Naive thymus-derived CD4-positive, alpha-beta T cell (primary cell): ENCODE measurements around the gene PYY. TPM values are rescaled to one million over a fixed set of nuclear protein-coding genes. Genes with fewer than 3 reads are reported as not detected.

Source experiments
- ATAC-seq: fragments of 150-1000 bp; cut with Tn5 transposase; 2 replicates; pipeline ENCODE4 v1.10.0; 2021; ENCODE audit warnings: mild to moderate bottlenecking, moderate library complexity
- CTCF ChIA-PET: fragments of 350-600 bp; sonication (Branson Sonifier 250); formaldehyde crosslinking; loops from one replicate; lab custom pipeline; 2021; ENCODE audit warnings: antibody characterized with exemption; lab: Charles Lee
- POLR2A ChIA-PET: fragments of 350-600 bp; sonication (Branson Sonifier 250); formaldehyde crosslinking; loops from one replicate; lab custom pipeline; 2021; ENCODE audit warnings: antibody characterized with exemption, inconsistent platforms; lab: Charles Lee
- DNase-seq, 9 donors: peaks; one replicate each; pipeline versions ENCODE4 v3.0.0 to v3.0.0-alpha.2; 2020 to 2022; ENCODE audit warnings: mixed read lengths in 1 of 9
- H3K27ac ChIP-seq: one replicate; pipeline ENCODE4 v1.7.0; 2013; ENCODE audit warnings: mild to moderate bottlenecking, low read depth, low read length, moderate library complexity
- H3K27me3 ChIP-seq, 2 donors: one replicate each; pipeline ENCODE4 v1.7.0; 2013; ENCODE audit warnings: low read length in 2 of 2, mild to moderate bottlenecking in 2 of 2, moderate library complexity in 2 of 2; ENCODE audit not compliant: control insufficient read depth in 2 of 2, insufficient read depth in 2 of 2
- H3K36me3 ChIP-seq, 3 experiments: 1 replicate in 2 of 3; 2 replicates in 1 of 3; pipeline ENCODE4 v1.7.0; 2013; ENCODE audit warnings: low read length in 3 of 3, mild to moderate bottlenecking in 3 of 3, moderate library complexity in 1 of 3; ENCODE audit not compliant: insufficient read depth in 3 of 3, control insufficient read depth in 2 of 3
- H3K4me1 ChIP-seq, 2 donors: one replicate each; pipeline ENCODE4 v1.7.0; 2013; ENCODE audit warnings: low read length in 2 of 2, mild to moderate bottlenecking in 2 of 2, moderate library complexity in 1 of 2; ENCODE audit not compliant: control insufficient read depth in 2 of 2, insufficient read depth in 2 of 2
- H3K4me3 ChIP-seq: 2 replicates; pipeline ENCODE4 v1.7.0; 2013; ENCODE audit warnings: mild to moderate bottlenecking, low read length
- H3K9me3 ChIP-seq, 3 experiments: 1 replicate in 2 of 3; 2 replicates in 1 of 3; pipeline ENCODE4 v1.7.0; 2013; ENCODE audit warnings: low read length in 3 of 3; ENCODE audit not compliant: control insufficient read depth in 2 of 3
- H3K27ac Mint-ChIP-seq, 9 donors: one replicate each; pipeline ENCODE4 v1.8.0; 2020 to 2022; ENCODE audit warnings: mixed read lengths in 9 of 9, mild to moderate bottlenecking in 8 of 9, moderate library complexity in 5 of 9, inconsistent platforms in 2 of 9
- H3K27me3 Mint-ChIP-seq, 5 donors: one replicate each; pipeline ENCODE4 v1.8.0; 2021 to 2022; ENCODE audit warnings: mixed read lengths in 5 of 5, mild to moderate bottlenecking in 1 of 5
- H3K36me3 Mint-ChIP-seq, 5 donors: one replicate each; pipeline ENCODE4 v1.8.0; 2020 to 2022; ENCODE audit warnings: mixed read lengths in 5 of 5, mild to moderate bottlenecking in 3 of 5, inconsistent platforms in 1 of 5
- H3K4me1 Mint-ChIP-seq, 7 donors: one replicate each; pipeline ENCODE4 v1.8.0; 2020 to 2022; ENCODE audit warnings: mixed read lengths in 7 of 7, mild to moderate bottlenecking in 3 of 7, inconsistent platforms in 1 of 7
- H3K4me3 Mint-ChIP-seq, 10 donors: one replicate each; pipeline ENCODE4 v1.8.0; 2020 to 2022; ENCODE audit warnings: mild to moderate bottlenecking in 10 of 10, mixed read lengths in 10 of 10, moderate library complexity in 6 of 10, inconsistent platforms in 2 of 10
- H3K9me3 Mint-ChIP-seq, 11 donors: one replicate each; pipeline ENCODE4 v1.8.0; 2020 to 2022; ENCODE audit warnings: mixed read lengths in 11 of 11, mild to moderate bottlenecking in 4 of 11, inconsistent platforms in 1 of 11, moderate library complexity in 1 of 11
- intact Hi-C, 2 donors: fragments of 100-400 bp; cut with micrococcal nuclease; formaldehyde crosslinking; loops; one replicate each; pipeline ENCODE4 v1.15.1; 2023
- polyA plus RNA-seq, 2 donors: library from polyadenylated mRNA; unstranded; fragments of 300-500 nt; fragmentation: Illumina TruSeq; gene quantifications; one replicate each; pipeline ENCODE4 v1.2.3, GENCODE V29; 2021
- total RNA-seq, 6 experiments: library from RNA in 5 of 6; stranded (reverse) in 5 of 6; gene quantifications; 1 replicate in 5 of 6; 2 replicates in 1 of 6; pipeline ENCODE4 v1.2.3 and lab custom pipeline; 2021 to 2026

The PYY gene
- total and polyA plus RNA-seq, 7 experiments from 2014 or later = not detected

- H3K27me3 ChIP-seq = peaks cover 0 to 8% of the 10 kb centered on the region in 2 donors
- no peaks in the 10 kb centered on the region for H3K4me1 ChIP-seq
- peaks cover 44 to 61% (median 47%) of the 10 kb centered on the region in 5 donors for H3K27me3 Mint-ChIP-seq
- no peaks in the 10 kb centered on the region for H3K36me3 ChIP-seq
- CTCF ChIA-PET = no interaction called here
- POLR2A ChIA-PET = no interaction called here
- ATAC-seq (no peak), DNase-seq (no peak)
- no peak overlapping the region for H3K4me3 ChIP-seq
- peak overlapping the region in 2 of 10 donors; percentile 7 to 20 for H3K4me3 Mint-ChIP-seq
- H3K27ac Mint-ChIP-seq = no peak overlapping the region
- H3K4me1 Mint-ChIP-seq = peaks cover 0 to 12% (median 0%) of the 10 kb centered on the region in 7 donors
- H3K36me3 Mint-ChIP-seq = no peaks in the 10 kb centered on the region
- H3K9me3 Mint-ChIP-seq = peaks cover 0 to 4% (median 0%) of the 10 kb centered on the region in 11 donors
- intact Hi-C loops = no loop called here
- H3K9me3 ChIP-seq = no peaks in the 10 kb centered on the region
- H3K27ac ChIP-seq = no peak overlapping the region
Observed at GRCh38 chr17:43952351-43952723, 1.4 kb downstream of the PYY start.

- peak overlapping the region in 2 of 10 donors; percentile 0 to 9 for H3K4me3 Mint-ChIP-seq
- Histone ChIP-seq H3K4me1 (no peaks in the 10 kb centered on the region), H3K27me3 (peaks cover 0 to 8% of the 10 kb centered on the region in 2 donors), H3K36me3 (no peaks in the 10 kb centered on the region), H3K27ac (no peak overlapping the region), H3K4me3 (no peak overlapping the region), H3K9me3 (no peaks in the 10 kb centered on the region)
- peaks cover 44 to 61% (median 47%) of the 10 kb centered on the region in 5 donors for H3K27me3 Mint-ChIP-seq
- no peaks in the 10 kb centered on the region for H3K36me3 Mint-ChIP-seq
- peaks cover 0 to 12% (median 0%) of the 10 kb centered on the region in 7 donors for H3K4me1 Mint-ChIP-seq
- H3K27ac Mint-ChIP-seq = no peak overlapping the region
- ChIA-PET CTCF (no interaction called here), POLR2A (no interaction called here)
- ATAC-seq (no peak), DNase-seq (no peak)
- peaks cover 0 to 4% (median 0%) of the 10 kb centered on the region in 11 donors for H3K9me3 Mint-ChIP-seq
- intact Hi-C loops = no loop called here
Observed at GRCh38 chr17:43951750-43952149, 2.0 kb downstream of the PYY start.

GRCh38 chr17:43950554-43950953 lies 3.2 kb downstream of the PYY start:
- ChIA-PET CTCF (no interaction called here), POLR2A (no interaction called here)
- Histone ChIP-seq H3K4me1 (no peaks in the 10 kb centered on the region), H3K27ac (no peak overlapping the region), H3K36me3 (no peaks in the 10 kb centered on the region), H3K9me3 (no peaks in the 10 kb centered on the region), H3K27me3 (peaks cover 0 to 8% of the 10 kb centered on the region in 2 donors), H3K4me3 (no peak overlapping the region)
- ATAC-seq (no peak), DNase-seq (no peak)
- no peaks in the 10 kb centered on the region for H3K36me3 Mint-ChIP-seq
- H3K27ac Mint-ChIP-seq = no peak overlapping the region
- no peak overlapping the region for H3K4me3 Mint-ChIP-seq
- H3K27me3 Mint-ChIP-seq = peaks cover 44 to 57% (median 50%) of the 10 kb centered on the region in 5 donors
- intact Hi-C loops = no loop called here
- H3K9me3 Mint-ChIP-seq = peaks cover 0 to 4% (median 0%) of the 10 kb centered on the region in 11 donors
- H3K4me1 Mint-ChIP-seq = peaks cover 0 to 12% (median 0%) of the 10 kb centered on the region in 7 donors

GRCh38 chr17:43949781-43950180 lies 4.0 kb downstream of the PYY start:
- H3K4me3 Mint-ChIP-seq = no peak overlapping the region
- ATAC-seq (no peak), DNase-seq (no peak)
- Histone ChIP-seq H3K4me1 (no peaks in the 10 kb centered on the region), H3K36me3 (no peaks in the 10 kb centered on the region), H3K27ac (no peak overlapping the region), H3K27me3 (peaks cover 0 to 8% of the 10 kb centered on the region in 2 donors), H3K9me3 (no peaks in the 10 kb centered on the region), H3K4me3 (no peak overlapping the region)
- POLR2A ChIA-PET = no interaction called here
- CTCF ChIA-PET = no interaction called here
- no peaks in the 10 kb centered on the region for H3K36me3 Mint-ChIP-seq
- H3K9me3 Mint-ChIP-seq = peaks cover 0 to 4% (median 0%) of the 10 kb centered on the region in 11 donors
- intact Hi-C loops = no loop called here
- H3K27ac Mint-ChIP-seq = no peak overlapping the region
- H3K27me3 Mint-ChIP-seq = peaks cover 44 to 53% (median 49%) of the 10 kb centered on the region in 5 donors
- peaks cover 0 to 12% (median 0%) of the 10 kb centered on the region in 7 donors for H3K4me1 Mint-ChIP-seq

- Histone ChIP-seq H3K27me3 (no peaks in the 10 kb centered on the region), H3K9me3 (no peaks in the 10 kb centered on the region), H3K4me1 (no peaks in the 10 kb centered on the region), H3K27ac (no peak overlapping the region), H3K36me3 (no peaks in the 10 kb centered on the region), H3K4me3 (no peak overlapping the region)
- H3K36me3 Mint-ChIP-seq = no peaks in the 10 kb centered on the region
- peaks cover 0 to 3% (median 0%) of the 10 kb centered on the region in 11 donors for H3K9me3 Mint-ChIP-seq
- no peak for DNase-seq
- ChIA-PET CTCF (interaction anchor here (0.9 to 1.2 kb wide), 3 partner anchors 42 to 96 kb away, joined by 3 to 5 read pairs (median 3); no protein-coding TSS in a partner anchor), POLR2A (interaction anchor here (1.1 kb wide), 1 partner anchor 29 kb away, joined by 3 read pairs; no protein-coding TSS in a partner anchor)
- H3K27ac Mint-ChIP-seq = no peak overlapping the region
- peaks cover 0 to 9% (median 0%) of the 10 kb centered on the region in 7 donors for H3K4me1 Mint-ChIP-seq
- H3K4me3 Mint-ChIP-seq = no peak overlapping the region
- intact Hi-C loops = no loop called here
- peaks cover 21 to 28% (median 27%) of the 10 kb centered on the region in 5 donors for H3K27me3 Mint-ChIP-seq
- ATAC-seq = no peak
Observed at GRCh38 chr17:43946781-43947180, 7.0 kb downstream of the PYY start.

GRCh38 chr17:43945074-43945829 lies 8.5 kb downstream of the PYY start:
- no peaks in the 10 kb centered on the region for H3K9me3 Mint-ChIP-seq

More at GRCh38 chr17:43945074-43945829, 8.5 kb downstream of the PYY start:
- no peaks in the 10 kb centered on the region for H3K4me1 ChIP-seq
- no peak overlapping the region for H3K27ac ChIP-seq
- ATAC-seq (no peak), DNase-seq (no peak)
- peaks cover 9 to 17% (median 13%) of the 10 kb centered on the region in 5 donors for H3K27me3 Mint-ChIP-seq
- peaks cover 0 to 9% (median 0%) of the 10 kb centered on the region in 7 donors for H3K4me1 Mint-ChIP-seq
- no peaks in the 10 kb centered on the region for H3K36me3 Mint-ChIP-seq
- H3K9me3 ChIP-seq = no peaks in the 10 kb centered on the region
- CTCF ChIA-PET = interaction anchor here (0.6 to 2.8 kb wide), 6 partner anchors 11 to 105 kb away, joined by 3 to 21 read pairs (median 4); partner anchors contain the start of gene MPP2
- no peak overlapping the region for H3K4me3 ChIP-seq
- H3K4me3 Mint-ChIP-seq = no peak overlapping the region
- no peaks in the 10 kb centered on the region for H3K36me3 ChIP-seq
- H3K27me3 ChIP-seq = no peaks in the 10 kb centered on the region
- H3K27ac Mint-ChIP-seq = no peak overlapping the region
- POLR2A ChIA-PET = no interaction called here
- intact Hi-C loops = no loop called here
